Neural progenitor cell (in vitro differentiated cells): ENCODE data around the gene PAPSS2.

ENCODE experiments used
- EZH2phosphoT487 ChIP-seq: fragments of 200-600 bp; sonication (generic); IDR thresholded peaks from 2 replicates; pipeline ENCODE4 v1.6.1; 2017; ENCODE audit warnings: antibody characterized with exemption
- TF ChIP-seq, protein P1 (sequence below): fragments of 200-600 bp; sonication (generic); IDR thresholded peaks from 2 replicates; pipeline ENCODE4 v1.5.1; 2017; ENCODE audit warnings: antibody characterized with exemption, mild to moderate bottlenecking

GRCh38 chr10:87632454-87632853 is 27.2 kb upstream of the PAPSS2 start:
- TF ChIP-seq, protein P1, sequence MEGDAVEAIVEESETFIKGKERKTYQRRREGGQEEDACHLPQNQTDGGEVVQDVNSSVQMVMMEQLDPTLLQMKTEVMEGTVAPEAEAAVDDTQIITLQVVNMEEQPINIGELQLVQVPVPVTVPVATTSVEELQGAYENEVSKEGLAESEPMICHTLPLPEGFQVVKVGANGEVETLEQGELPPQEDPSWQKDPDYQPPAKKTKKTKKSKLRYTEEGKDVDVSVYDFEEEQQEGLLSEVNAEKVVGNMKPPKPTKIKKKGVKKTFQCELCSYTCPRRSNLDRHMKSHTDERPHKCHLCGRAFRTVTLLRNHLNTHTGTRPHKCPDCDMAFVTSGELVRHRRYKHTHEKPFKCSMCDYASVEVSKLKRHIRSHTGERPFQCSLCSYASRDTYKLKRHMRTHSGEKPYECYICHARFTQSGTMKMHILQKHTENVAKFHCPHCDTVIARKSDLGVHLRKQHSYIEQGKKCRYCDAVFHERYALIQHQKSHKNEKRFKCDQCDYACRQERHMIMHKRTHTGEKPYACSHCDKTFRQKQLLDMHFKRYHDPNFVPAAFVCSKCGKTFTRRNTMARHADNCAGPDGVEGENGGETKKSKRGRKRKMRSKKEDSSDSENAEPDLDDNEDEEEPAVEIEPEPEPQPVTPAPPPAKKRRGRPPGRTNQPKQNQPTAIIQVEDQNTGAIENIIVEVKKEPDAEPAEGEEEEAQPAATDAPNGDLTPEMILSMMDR, result no peak
- TF ChIP-seq EZH2phosphoT487, result no peak
